SK-N-MC (cell line): ENCODE results near the gene LRIG1.

Experiments used
- EZH2 ChIP-seq: fragments of 200-600 bp; sonication (generic); IDR thresholded peaks from one replicate; pipeline ENCODE4 v1.6.1; 2017; ENCODE audit warnings: antibody characterized with exemption
- POLR2AphosphoS5 ChIP-seq: IDR thresholded peaks from 2 replicates; pipeline ENCODE4 v1.6.1; 2012; ENCODE audit warnings: mild to moderate bottlenecking, low read depth, low read length, borderline replicate concordance

- TF ChIP-seq EZH2, result no peak
- no peak for TF ChIP-seq POLR2AphosphoS5
Observed at GRCh38 chr3:66502245-66502874, 1.5 kb upstream of the LRIG1 start.
